NT2/D1 (cell line): ENCODE measurements around the gene NAA10.

Experiments
- YY1 ChIP-seq: IDR thresholded peaks from 2 replicates; pipeline ENCODE4 v1.6.1; 2011; ENCODE audit not compliant: insufficient read length, insufficient read depth
- ZNF274 ChIP-seq: IDR thresholded peaks from 2 replicates; pipeline ENCODE4 v1.6.1; 2011; ENCODE audit warnings: mild to moderate bottlenecking, low read depth, low read length

- TF ChIP-seq ZNF274 (no peak), YY1 (no peak)
Observed at GRCh38 chrX:153953892-153954557, 19.2 kb upstream of the NAA10 start.
